Psoas muscle (tissue), 8 donors: ENCODE data around the gene CDH4. TPM values are rescaled to one million over a fixed set of nuclear protein-coding genes. Genes with fewer than 3 reads are reported as not detected.

Experiments
- ATAC-seq, 4 donors: fragments of 200-7000 bp; cut with Tn5 transposase; one replicate each; pipeline ENCODE4 v1.9.1; 2020; ENCODE audit warnings: moderate library complexity in 3 of 4, mild to moderate bottlenecking in 2 of 4
- DNase-seq, 2 donors: peaks; one replicate each; pipeline ENCODE4 v3.0.0-alpha.2; 2020
- H3K27ac ChIP-seq: fragments of 200-600 bp; one replicate; pipeline ENCODE4 v1.8.0; 2022
- H3K27me3 ChIP-seq, 3 donors: fragments of 200-600 bp in 1 of 3; one replicate each; pipeline versions ENCODE4 v1.6.1 to v1.8.0; 2013 to 2022; ENCODE audit warnings: low read length in 2 of 3, mild to moderate bottlenecking in 2 of 3, moderate library complexity in 1 of 3; ENCODE audit not compliant: insufficient read depth in 3 of 3
- H3K36me3 ChIP-seq, 2 donors: fragments of 200-600 bp in 1 of 2; one replicate each; pipeline versions ENCODE4 v1.6.1 to v1.8.0; 2013 to 2022; ENCODE audit warnings: low read depth in 1 of 2, mild to moderate bottlenecking in 1 of 2, moderate library complexity in 1 of 2; ENCODE audit not compliant: insufficient read depth in 1 of 2
- H3K4me1 ChIP-seq: fragments of 200-600 bp; one replicate; pipeline ENCODE4 v1.8.0; 2022
- H3K4me3 ChIP-seq: fragments of 200-600 bp; one replicate; pipeline ENCODE4 v1.8.0; 2022; ENCODE audit warnings: mild to moderate bottlenecking
- H3K9me3 ChIP-seq: fragments of 200-600 bp; one replicate; pipeline ENCODE4 v1.8.0; 2022
- whole genome bisulfite sequencing, 3 donors: extraction: QIAGEN DNeasy Blood & Tissue Kit; methylation state at CpG; one replicate each; pipeline versions ENCODE4 v1.1.6 to v1.1.7; 2013; 5-methylcytosine and 5-hydroxymethylcytosine counted together
- intact Hi-C, 2 donors: fragments of 100-400 bp; cut with DNase I; formaldehyde crosslinking; loops; one replicate each; pipeline versions ENCODE4 v1.11.0 to v1.14.2; 2022
- polyA plus RNA-seq, 3 donors: library from polyadenylated mRNA; stranded (reverse); fragments of 200-250 nt; gene quantifications; one replicate each; pipeline ENCODE4 v1.2.3, GENCODE V29; 2013
- total RNA-seq, 4 donors: library from RNA; stranded (reverse); fragmentation: NEBNext Ultra II Directional in 2 of 4; extraction: Animal tissue kit (Norgen Biotek cat#: 25700) in 2 of 4; gene quantifications; one replicate each; pipeline versions ENCODE4 v1.2.1 to v1.2.4, GENCODE V29; 2021 to 2023
- TF ChIP-seq, protein P1 (sequence below): fragments of 200-600 bp; IDR thresholded peaks from one replicate; pipeline ENCODE4 v1.8.0; 2022; ENCODE audit warnings: antibody characterized with exemption
- donor health status: healthy with polysubstance abuse.
- donor health status: DM: no; HTN: no; CAD: no; lungs with moderate emphysema.
- donor health status: Bipolar disorder and iron deficiency.
- donor health status: healthy.
- donor health status: DM: yes; HTN: yes; CAD: no.
- donor health status: DM: no; HTN: no; CAD: no.
- donor health status: DM: no; HTN: no; CAD: no.
- donor health status: DM: yes; HTN: yes; CAD: no.

Gene CDH4
- total and polyA plus RNA-seq, 7 donors, result 0.26 to 1.0 (median 0.34) TPM

GRCh38 chr20:61722146-61722678 is 470.2 kb downstream of the CDH4 start:
- Histone ChIP-seq H3K27me3 (no peaks in the 10 kb centered on the region), H3K27ac (no peak overlapping the region), H3K4me3 (no peak overlapping the region), H3K4me1 (no peaks in the 10 kb centered on the region), H3K36me3 (no peaks in the 10 kb centered on the region), H3K9me3 (no peaks in the 10 kb centered on the region)
- no peak for ATAC-seq
- WGBS, 3 donors, result 67 to 76% (median 75%) methylated on average over 8 of the region's 8 CpGs
- intact Hi-C loops, result no loop called here
- no peak for DNase-seq
- TF ChIP-seq, protein P1, sequence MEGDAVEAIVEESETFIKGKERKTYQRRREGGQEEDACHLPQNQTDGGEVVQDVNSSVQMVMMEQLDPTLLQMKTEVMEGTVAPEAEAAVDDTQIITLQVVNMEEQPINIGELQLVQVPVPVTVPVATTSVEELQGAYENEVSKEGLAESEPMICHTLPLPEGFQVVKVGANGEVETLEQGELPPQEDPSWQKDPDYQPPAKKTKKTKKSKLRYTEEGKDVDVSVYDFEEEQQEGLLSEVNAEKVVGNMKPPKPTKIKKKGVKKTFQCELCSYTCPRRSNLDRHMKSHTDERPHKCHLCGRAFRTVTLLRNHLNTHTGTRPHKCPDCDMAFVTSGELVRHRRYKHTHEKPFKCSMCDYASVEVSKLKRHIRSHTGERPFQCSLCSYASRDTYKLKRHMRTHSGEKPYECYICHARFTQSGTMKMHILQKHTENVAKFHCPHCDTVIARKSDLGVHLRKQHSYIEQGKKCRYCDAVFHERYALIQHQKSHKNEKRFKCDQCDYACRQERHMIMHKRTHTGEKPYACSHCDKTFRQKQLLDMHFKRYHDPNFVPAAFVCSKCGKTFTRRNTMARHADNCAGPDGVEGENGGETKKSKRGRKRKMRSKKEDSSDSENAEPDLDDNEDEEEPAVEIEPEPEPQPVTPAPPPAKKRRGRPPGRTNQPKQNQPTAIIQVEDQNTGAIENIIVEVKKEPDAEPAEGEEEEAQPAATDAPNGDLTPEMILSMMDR, result no peak

- 65 to 81% (median 79%) methylated on average over 10 to 12 of the region's 12 CpGs for WGBS, 3 donors
- Histone ChIP-seq H3K27ac (no peak overlapping the region), H3K4me1 (no peaks in the 10 kb centered on the region), H3K9me3 (no peaks in the 10 kb centered on the region), H3K36me3 (no peaks in the 10 kb centered on the region), H3K4me3 (no peak overlapping the region), H3K27me3 (no peaks in the 10 kb centered on the region)
- ATAC-seq (no peak), DNase-seq (no peak)
- TF ChIP-seq, protein P1, result no peak
- intact Hi-C loops, result no loop called here
These were observed 471.6 kb downstream of the CDH4 start for GRCh38 chr20:61723529-61724257.

DNA sequence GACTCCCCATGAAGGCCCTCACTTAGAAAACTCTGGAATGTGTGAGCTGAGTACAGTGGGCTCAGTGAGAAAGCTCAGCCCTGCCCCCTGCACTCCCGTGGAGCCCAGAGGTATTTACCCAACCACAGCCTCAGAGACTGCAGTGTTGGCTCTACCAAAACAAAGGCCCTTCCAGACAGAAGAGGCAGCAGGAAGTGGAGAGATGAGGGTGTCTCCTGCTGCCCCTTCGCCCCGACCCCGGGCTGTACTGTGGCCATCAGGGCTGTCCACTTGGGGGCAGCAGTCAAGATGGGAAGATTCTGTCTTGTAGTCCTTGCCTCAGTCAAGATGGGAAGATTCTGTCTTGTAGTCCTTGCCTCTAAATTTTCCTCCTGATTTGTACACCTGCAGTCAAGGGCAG is 472.3 kb downstream of the CDH4 start:
- H3K4me3 ChIP-seq, result no peak overlapping the region
- no peaks in the 10 kb centered on the region for H3K4me1 ChIP-seq
- no peak overlapping the region for H3K27ac ChIP-seq
- TF ChIP-seq, protein P1, result no peak
- DNase-seq (no peak), ATAC-seq (no peak)
- no peaks in the 10 kb centered on the region for H3K9me3 ChIP-seq
- intact Hi-C loops, result no loop called here
- H3K27me3 ChIP-seq, result no peaks in the 10 kb centered on the region
- WGBS, 3 donors, result 5 to 27% (median 17%) methylated on average over 4 of the region's 4 CpGs
- H3K36me3 ChIP-seq, result no peaks in the 10 kb centered on the region

DNA sequence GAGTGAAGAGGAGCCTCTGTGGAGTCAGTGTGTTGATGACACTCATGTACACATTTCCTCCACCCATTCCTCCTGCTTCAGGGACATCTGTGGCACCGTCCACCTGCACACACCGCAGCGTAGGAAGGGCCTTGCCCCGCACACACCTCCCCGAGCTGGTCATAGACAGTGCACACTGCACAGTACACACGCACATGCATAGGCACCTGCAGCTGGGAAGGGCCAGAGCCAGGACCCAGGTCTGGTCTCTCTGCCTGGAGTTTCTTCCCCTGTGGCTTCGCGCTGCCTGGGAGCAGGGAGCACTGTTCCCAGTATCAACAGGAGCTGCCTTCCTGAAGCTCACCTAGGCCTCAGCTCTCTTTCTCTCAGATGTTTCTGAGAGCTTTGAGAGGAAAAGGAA is 473.1 kb downstream of the CDH4 start:
- Histone ChIP-seq H3K36me3 (no peaks in the 10 kb centered on the region), H3K9me3 (no peaks in the 10 kb centered on the region), H3K4me1 (no peaks in the 10 kb centered on the region), H3K27ac (no peak overlapping the region), H3K27me3 (no peaks in the 10 kb centered on the region), H3K4me3 (no peak overlapping the region)
- DNase-seq (no peak), ATAC-seq (no peak)
- WGBS, 3 donors, result 82 to 96% (median 94%) methylated on average over 8 of the region's 8 CpGs
- TF ChIP-seq, protein P1, result no peak
- intact Hi-C loops, result no loop called here
